ENCODE measurements around the gene NR1D2.

DNA sequence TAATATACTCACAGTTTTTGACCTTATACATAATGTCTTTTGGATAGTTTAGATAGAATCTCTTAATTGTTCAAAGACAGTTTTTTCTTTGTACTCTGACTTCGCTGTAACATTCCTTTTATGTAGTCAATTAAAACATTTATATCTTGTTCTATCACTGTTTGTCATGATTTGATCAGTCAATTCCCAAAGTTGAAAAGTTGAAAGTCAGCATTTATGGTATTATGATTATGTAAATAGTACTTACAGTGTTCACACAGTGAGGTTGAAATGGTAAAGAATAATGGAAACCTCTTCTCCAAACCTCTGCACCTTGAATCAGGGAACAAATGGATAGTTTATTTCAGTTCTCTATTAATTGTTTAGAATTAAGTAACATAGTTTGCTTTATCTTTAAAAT lies 26.6 kb downstream of the NR1D2 start:
- TF ChIP-seq, protein P1, sequence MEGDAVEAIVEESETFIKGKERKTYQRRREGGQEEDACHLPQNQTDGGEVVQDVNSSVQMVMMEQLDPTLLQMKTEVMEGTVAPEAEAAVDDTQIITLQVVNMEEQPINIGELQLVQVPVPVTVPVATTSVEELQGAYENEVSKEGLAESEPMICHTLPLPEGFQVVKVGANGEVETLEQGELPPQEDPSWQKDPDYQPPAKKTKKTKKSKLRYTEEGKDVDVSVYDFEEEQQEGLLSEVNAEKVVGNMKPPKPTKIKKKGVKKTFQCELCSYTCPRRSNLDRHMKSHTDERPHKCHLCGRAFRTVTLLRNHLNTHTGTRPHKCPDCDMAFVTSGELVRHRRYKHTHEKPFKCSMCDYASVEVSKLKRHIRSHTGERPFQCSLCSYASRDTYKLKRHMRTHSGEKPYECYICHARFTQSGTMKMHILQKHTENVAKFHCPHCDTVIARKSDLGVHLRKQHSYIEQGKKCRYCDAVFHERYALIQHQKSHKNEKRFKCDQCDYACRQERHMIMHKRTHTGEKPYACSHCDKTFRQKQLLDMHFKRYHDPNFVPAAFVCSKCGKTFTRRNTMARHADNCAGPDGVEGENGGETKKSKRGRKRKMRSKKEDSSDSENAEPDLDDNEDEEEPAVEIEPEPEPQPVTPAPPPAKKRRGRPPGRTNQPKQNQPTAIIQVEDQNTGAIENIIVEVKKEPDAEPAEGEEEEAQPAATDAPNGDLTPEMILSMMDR (tag by site-specific recombination; IDR thresholded peaks at IDR 0.05): no peak
- TF ChIP-seq ZBTB17 (tag by site-specific recombination; IDR thresholded peaks at IDR 0.05): no peak
- TF ChIP-seq SP3 (tag by site-specific recombination; IDR thresholded peaks at IDR 0.05): no peak
- TF ChIP-seq ZBTB1 (tag by site-specific recombination; IDR thresholded peaks at IDR 0.05): no peak
- no peak for TF ChIP-seq ZNF558 (tag by site-specific recombination; IDR thresholded peaks at IDR 0.05)
- TF ChIP-seq GLI4 (tag by site-specific recombination; IDR thresholded peaks at IDR 0.05): no peak
- TF ChIP-seq ZNF621 (tag by site-specific recombination; IDR thresholded peaks at IDR 0.05): no peak
- TF ChIP-seq ZNF670 (tag by site-specific recombination; IDR thresholded peaks at IDR 0.05; ENCODE audit: low read depth): no peak

Measured in HEK293 (cell line).